Parathyroid adenoma (tissue), 2 donors: Measurements from ENCODE around the gene TECTA.

Source experiments
- H2AFZ ChIP-seq: fragments of 300-600 bp; sonication (generic); one replicate; pipeline ENCODE4 v1.7.0; 2017; ENCODE audit warnings: antibody characterized with exemption, mild to moderate bottlenecking
- H3K27ac ChIP-seq: fragments of 300-600 bp; sonication (generic); one replicate; pipeline ENCODE4 v1.7.0; 2017
- H3K27me3 ChIP-seq: fragments of 300-600 bp; sonication (generic); one replicate; pipeline ENCODE4 v1.7.0; 2017; ENCODE audit warnings: low read length; ENCODE audit not compliant: control insufficient read depth, insufficient read depth
- H3K36me3 ChIP-seq: fragments of 300-600 bp; sonication (generic); one replicate; pipeline ENCODE4 v1.7.0; 2017; ENCODE audit warnings: low read length; ENCODE audit not compliant: control insufficient read depth, insufficient read depth
- H3K4me1 ChIP-seq: fragments of 300-600 bp; sonication (generic); one replicate; pipeline ENCODE4 v1.7.0; 2017; ENCODE audit warnings: control low read depth
- H3K4me2 ChIP-seq: fragments of 300-600 bp; sonication (generic); one replicate; pipeline ENCODE4 v1.7.0; 2017; ENCODE audit warnings: low read length
- H3K4me3 ChIP-seq: fragments of 300-600 bp; sonication (generic); one replicate; pipeline ENCODE4 v1.7.0; 2017; ENCODE audit warnings: low read depth, low read length
- H3K79me2 ChIP-seq: fragments of 300-600 bp; sonication (generic); one replicate; pipeline ENCODE4 v1.7.0; 2017; ENCODE audit warnings: control low read depth
- H3K9ac ChIP-seq: fragments of 300-600 bp; sonication (generic); one replicate; pipeline ENCODE4 v1.7.0; 2017; ENCODE audit warnings: mild to moderate bottlenecking
- H3K9me3 ChIP-seq: fragments of 300-600 bp; sonication (generic); one replicate; pipeline ENCODE4 v1.7.0; 2017; ENCODE audit warnings: low read length; ENCODE audit not compliant: control insufficient read depth
- CTCF ChIP-seq: fragments of 300-600 bp; sonication (generic); IDR thresholded peaks from one replicate; pipeline ENCODE4 v1.7.0; 2017; ENCODE audit warnings: antibody characterized with exemption, mild to moderate bottlenecking
- donor health status: primary hyperparathyroidism.

TECTA gene

GRCh38 chr11:121240650-121241303, 139.7 kb downstream of the TECTA start:
- H3K4me3 ChIP-seq = no peak overlapping the region
- H3K4me1 ChIP-seq = no peaks in the 10 kb centered on the region
- H3K9ac ChIP-seq = no peak overlapping the region
- H3K4me2 ChIP-seq = no peak overlapping the region
- no peaks in the 10 kb centered on the region for H3K9me3 ChIP-seq
- no peaks in the 10 kb centered on the region for H3K36me3 ChIP-seq
- TF ChIP-seq CTCF = no peak
- no peaks in the 10 kb centered on the region for H3K79me2 ChIP-seq
- H3K27ac ChIP-seq = no peak overlapping the region
- no peaks in the 10 kb centered on the region for H3K27me3 ChIP-seq
- H2AFZ ChIP-seq = no peak overlapping the region
